Islet of Langerhans (tissue), 1 donor: ENCODE data around the gene CD99.
"Not testable (repeated sequence)": the region's sequence is repeated elsewhere in the genome, so short reads cannot be mapped to it uniquely, and the experiment has no call there.

Experiments used
- FAIRE-seq: peaks from one replicate; lab custom pipeline; 2011; peaks lifted over from hg19 to GRCh38; lab: Jason Lieb, UNC

The CD99 gene

DNA sequence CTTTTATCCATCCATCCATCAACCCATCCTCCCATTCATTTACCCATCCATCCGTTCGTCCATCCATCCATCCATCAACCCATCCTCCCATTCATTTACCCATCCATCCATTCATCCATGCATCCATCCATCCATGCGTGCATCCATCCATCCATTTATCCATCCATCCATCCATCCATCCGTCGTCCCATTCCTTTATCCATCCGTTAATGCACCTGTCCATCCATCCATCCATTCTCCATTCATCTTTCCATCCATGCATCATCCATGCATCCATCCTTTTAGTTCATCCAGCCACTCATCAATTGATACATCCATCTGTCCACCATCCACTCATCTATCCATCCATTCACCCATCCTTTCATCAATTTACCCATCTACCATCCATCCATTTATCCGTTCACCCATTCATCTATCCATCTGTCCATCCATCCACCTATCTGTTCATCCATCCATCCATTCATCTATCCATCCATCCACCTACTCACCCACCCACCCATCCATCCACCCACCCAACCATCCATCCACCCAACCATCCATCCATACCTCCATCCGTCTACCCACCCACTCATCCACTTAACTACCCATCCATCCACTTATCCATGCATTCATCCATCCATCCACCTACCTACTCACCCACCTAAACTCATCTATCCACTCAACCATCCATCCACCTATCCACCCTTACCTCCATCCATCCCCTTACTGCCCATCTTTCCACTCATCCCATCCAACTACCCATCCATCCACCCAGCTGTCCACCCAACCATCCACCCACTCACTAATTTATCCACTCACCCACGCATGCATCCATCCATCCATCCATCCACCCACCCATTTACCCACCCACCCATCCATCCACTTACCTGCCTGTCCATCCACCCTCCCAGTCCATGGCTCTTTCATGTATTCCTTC lies 9.6 kb downstream of the CD99 start:
- no peak for FAIRE-seq

DNA sequence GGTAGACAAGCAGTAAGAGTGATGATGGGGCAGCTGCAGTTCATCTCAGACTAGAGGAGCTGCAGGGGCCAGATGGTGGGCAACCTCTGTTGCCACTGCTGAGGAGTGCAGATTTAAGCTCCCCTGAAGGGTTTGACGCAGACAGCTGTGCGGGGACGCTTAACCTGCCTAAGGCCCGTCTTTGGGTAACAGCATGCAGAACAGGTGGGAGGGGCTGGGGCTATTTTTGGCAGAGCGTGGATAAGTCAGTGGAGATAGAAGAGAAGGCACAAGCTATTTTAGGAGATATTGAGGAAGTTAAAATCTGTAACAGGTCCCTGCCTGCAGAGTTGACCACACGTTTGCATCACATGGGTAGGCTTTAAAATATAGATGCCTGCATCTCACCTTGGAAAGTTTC lies 10.5 kb downstream of the CD99 start:
- no peak for FAIRE-seq

- FAIRE-seq: no peak
Observed at GRCh38 chrX:2703991-2704369, 12.9 kb downstream of the CD99 start.

DNA sequence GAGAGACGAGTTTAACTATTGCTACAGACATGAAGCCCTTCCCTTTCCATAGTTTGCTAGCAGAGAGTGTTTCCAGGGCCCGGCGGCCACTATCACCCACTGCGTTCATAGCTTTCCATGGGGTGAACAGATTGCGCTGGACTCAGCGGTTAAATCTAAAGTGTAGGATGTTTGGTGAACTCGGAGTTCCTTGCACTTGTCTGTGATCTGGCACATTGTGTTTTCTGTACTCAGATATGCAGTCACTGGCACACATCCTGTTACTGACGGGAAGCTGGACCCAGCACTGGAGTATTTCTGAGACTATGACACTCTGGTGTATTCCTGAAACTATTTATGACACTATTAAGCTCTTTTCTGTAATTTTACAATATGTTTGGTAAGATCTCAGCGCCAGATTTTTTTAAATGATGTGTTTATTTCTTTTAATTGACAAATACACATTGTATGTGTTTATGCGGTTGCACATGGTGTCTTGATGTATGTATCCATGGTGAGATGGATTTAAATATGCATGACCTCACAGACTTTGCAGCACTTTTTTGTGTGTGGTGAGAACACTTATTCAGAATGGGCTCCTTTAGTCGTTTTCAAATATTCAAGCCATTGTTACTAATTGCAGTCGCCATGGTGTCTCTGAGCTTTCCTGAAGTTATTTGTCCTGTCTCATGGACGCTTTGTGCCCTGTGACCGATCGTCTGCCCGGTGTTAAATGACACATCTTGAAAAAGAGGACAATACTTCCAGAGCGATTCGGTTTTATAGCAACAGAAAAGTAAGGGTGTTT lies 14.1 kb downstream of the CD99 start:
- FAIRE-seq: peak; percentile 56

- FAIRE-seq: peak; percentile 88
Observed at GRCh38 chrX:2707334-2707760, 16.3 kb downstream of the CD99 start.

DNA sequence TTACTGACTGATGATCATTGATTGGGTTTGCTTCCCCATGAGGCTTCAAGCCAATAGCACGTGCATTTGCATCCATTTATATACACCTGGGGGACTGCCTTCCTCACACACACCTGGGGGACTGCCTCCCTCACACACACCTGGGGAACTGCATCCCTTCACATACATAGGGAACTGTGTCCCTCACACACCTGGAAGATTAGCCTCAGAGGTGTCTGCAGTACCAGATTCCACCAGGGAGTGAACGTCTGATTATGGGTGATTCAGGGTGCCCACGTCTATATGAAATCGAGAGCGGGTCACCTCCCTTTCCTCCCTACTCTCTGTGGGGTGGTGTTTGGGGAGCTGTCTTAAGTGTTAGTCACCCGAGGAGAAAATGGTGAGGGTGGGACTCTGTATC lies 16.9 kb downstream of the CD99 start:
- FAIRE-seq: no peak

- FAIRE-seq: no peak
Observed at GRCh38 chrX:2708592-2709188, 17.6 kb downstream of the CD99 start.

GRCh38 chrX:2709556-2709955 lies 18.5 kb downstream of the CD99 start:
- no peak for FAIRE-seq

DNA sequence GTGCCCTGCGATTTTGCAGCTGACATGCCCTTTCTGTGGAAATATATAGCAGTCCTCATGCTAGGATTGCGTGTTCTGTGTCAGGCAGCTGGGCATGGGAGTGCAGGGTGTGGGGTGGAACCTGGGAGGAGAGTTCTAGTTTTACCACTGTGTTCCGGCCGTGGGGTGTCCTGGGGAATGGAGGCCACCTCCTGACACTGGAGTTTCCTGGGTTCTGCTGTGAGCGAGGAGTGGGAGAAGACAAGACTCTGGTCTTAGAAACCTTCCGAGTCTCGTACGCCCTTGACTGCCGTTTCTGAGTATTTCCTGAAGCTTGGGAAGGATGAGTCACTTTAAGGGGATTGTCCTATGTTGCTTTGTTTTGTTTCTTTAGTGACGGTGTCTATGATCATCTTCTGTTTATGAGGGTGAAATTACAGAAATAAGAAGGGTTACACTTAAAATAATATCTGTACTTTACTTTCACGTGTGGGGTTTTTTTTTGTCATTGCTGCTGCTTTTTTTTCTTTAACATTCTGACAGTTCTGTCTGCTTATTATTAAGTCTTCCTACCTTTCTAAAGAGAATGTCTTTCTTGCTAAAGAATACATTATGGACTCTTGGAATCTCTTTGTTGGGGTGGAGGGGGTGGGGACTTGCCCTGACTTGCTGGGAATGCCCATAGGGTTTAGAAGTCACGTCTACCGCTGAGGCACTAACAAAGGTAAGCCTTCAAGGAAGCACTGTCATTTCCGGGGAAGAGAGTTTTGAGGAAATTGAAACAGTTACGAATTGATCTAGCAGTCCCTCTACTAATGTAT lies 19.1 kb downstream of the CD99 start:
- no peak for FAIRE-seq

- FAIRE-seq: no peak
Observed at GRCh38 chrX:2711441-2711840, 20.3 kb downstream of the CD99 start.

- FAIRE-seq: no peak
Observed at GRCh38 chrX:2712428-2712827, 21.3 kb downstream of the CD99 start.

GRCh38 chrX:2712890-2713840 lies 22.1 kb downstream of the CD99 start:
- FAIRE-seq: no peak

DNA sequence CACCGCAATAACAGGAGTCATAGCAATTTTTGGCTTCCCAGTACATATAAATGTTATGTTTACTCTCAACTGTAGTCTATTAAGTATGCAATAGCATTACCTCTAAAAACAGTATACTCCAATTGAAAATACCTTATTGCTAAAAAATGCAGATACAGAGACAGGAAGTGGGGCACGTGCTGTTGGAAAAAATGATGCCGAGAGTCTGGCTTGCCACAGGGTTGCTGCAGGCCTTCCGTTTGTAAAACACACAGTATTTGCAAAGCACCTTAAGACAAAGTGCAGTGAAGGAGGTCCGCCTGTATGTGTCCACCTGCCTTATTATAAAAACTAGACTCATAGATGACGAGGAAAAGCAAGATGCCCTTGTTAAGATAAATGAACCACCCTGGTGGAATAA lies 23.5 kb downstream of the CD99 start:
- FAIRE-seq: no peak

DNA sequence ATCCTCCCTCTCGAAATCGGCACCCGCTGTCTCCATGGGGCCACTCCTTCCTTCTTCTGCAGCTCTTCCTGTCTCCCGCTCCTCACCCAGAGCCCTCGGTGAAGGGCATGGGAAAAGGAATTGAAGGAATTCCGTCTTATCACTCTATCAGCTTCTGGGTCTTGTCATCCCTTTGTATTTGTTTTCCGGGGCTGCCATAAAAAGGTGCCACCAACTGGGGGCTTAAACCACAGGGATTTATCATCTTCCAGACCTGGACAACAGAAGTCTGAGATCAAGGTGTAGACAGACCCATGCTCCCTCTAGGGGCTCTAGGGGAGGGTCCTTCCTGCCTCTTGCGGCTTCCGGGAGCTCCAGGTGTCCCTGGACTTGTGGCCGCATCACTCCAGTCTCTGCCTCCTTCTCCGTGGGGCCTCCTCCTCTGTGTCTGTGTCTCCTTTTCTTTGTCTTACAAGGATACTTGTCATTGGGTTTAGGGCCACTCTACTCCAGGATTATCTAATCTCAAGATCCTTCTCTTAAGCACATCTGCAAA lies 24.0 kb downstream of the CD99 start:
- FAIRE-seq: no peak

- FAIRE-seq: no peak
Observed at GRCh38 chrX:2717312-2717711, 26.2 kb downstream of the CD99 start.

DNA sequence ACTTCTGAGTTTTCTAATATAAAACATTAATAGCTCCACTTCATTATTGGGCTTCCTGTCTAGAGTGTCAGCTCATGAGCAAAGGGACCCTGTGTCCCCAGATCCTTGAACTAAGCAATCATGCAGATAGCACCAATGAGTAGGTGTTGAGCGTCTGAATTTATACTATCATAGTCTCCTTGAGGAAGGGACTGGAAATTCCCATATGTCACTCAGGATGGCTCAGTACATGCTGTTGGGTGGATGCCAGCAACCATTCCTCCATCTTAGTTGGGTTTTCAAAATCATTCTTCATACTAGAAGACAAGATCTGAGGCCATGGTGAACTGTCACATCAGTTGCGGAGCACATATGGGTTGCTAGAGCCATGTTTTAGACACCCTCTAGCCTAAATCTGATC lies 27.7 kb downstream of the CD99 start:
- FAIRE-seq: no peak

DNA sequence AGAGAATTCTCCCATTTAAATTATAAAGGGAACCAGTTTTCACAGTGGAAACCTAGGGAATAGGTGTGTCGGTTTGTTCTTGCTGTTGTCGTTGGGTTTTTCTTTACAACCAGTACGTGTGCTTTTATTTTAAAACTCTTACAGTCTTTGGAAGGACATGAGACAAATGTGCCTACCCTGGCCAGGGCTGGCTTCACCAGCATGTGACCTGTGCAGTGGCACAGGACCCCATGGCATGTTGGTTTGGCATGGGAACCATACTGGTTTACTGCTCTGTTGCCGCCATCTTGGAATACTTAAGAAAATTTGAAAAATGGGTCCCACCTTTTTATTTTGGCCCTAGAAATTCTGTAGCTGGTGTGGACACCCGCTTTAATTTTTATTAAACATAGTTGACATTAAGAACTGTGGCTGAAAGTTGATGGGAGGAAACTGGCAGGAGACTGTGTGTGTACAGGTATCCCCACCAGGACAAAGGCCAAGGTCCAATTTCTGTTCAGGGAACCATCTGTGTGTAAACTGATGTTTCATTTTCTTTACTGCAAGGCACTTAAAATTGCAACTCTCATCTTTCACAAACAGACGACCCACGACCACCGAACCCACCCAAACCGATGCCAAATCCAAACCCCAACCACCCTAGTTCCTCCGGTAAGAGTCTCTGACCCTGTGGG lies 28.8 kb downstream of the CD99 start:
- FAIRE-seq: no peak

GRCh38 chrX:2723286-2723879 lies 32.3 kb downstream of the CD99 start:
- FAIRE-seq: no peak

DNA sequence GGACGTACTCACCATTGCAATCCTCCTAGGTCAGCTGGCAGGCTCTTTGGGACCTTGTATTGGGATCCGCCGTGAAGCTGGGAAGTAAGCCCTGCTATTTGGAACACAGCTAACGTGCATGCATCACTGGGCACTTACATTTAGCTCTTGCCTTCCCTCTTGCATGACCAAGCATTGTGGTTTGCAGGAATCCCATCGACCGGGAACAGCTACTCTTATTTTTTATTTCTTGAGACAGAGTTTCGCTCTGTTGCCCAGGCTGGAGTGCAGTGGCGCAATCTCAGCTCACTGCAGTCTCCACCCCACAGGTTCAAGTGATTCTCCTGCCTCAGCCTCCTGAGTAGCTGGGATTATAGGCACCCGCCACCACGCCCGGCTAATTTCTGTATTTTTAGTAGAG lies 36.2 kb downstream of the CD99 start:
- not testable (repeated sequence) for FAIRE-seq

GRCh38 chrX:2732076-2732475 lies 41.0 kb downstream of the CD99 start:
- FAIRE-seq: no peak
